ENCODE measurements around the gene CSK. TPM values are rescaled to one million over a fixed set of nuclear protein-coding genes. Genes with fewer than 3 reads are reported as not detected.

The CSK gene
- total and polyA plus RNA-seq, 12 donors, result 19.7 to 48.6 (median 24.8) TPM

DNA sequence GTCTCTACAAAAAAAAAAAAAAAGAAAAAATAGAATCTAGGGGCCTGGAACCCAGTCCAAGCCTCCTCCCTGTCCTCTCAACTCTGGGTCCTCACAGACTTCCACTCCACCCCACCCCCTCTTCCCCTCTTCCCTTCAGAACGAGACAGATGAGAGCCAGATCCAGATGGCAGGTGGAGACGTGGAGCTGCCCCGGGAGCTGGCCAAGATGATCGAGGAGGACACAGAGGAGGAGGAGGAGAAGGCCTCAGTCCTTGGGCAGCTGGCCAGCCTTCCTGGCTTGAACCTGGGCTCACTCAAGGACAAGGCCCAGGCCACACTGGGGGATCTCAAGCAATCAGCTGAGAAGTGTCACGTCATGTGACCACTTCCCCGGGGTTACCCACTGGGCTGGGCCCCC lies 48.1 kb downstream of the CSK start:
- peaks cover 0 to 35% (median 27%) of the 10 kb centered on the region in 7 donors for H3K27me3 ChIP-seq
- H3K4me1 ChIP-seq, result peaks cover 0 to 23% (median 8%) of the 10 kb centered on the region in 9 donors
- TF ChIP-seq, protein P1, sequence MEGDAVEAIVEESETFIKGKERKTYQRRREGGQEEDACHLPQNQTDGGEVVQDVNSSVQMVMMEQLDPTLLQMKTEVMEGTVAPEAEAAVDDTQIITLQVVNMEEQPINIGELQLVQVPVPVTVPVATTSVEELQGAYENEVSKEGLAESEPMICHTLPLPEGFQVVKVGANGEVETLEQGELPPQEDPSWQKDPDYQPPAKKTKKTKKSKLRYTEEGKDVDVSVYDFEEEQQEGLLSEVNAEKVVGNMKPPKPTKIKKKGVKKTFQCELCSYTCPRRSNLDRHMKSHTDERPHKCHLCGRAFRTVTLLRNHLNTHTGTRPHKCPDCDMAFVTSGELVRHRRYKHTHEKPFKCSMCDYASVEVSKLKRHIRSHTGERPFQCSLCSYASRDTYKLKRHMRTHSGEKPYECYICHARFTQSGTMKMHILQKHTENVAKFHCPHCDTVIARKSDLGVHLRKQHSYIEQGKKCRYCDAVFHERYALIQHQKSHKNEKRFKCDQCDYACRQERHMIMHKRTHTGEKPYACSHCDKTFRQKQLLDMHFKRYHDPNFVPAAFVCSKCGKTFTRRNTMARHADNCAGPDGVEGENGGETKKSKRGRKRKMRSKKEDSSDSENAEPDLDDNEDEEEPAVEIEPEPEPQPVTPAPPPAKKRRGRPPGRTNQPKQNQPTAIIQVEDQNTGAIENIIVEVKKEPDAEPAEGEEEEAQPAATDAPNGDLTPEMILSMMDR (IDR thresholded peaks at IDR 0.05), result no peak
- DNase-seq, result no peak
- H3K27ac ChIP-seq, result no peak overlapping the region
- no peaks in the 10 kb centered on the region for H3K9me3 ChIP-seq
- WGBS, 2 donors, result 51 to 52% methylated on average over 6 of the region's 6 CpGs
- no peak overlapping the region for H3K4me3 ChIP-seq
- H3K36me3 ChIP-seq, result no peaks in the 10 kb centered on the region
- ATAC-seq, result no peak
- intact Hi-C loops (cut with DNase I), result loop anchor here in 2 of 10 donors (5.0 to 10.0 kb wide), 2 partner anchors 55 to 58 kb away; no protein-coding TSS in a partner anchor

DNA sequence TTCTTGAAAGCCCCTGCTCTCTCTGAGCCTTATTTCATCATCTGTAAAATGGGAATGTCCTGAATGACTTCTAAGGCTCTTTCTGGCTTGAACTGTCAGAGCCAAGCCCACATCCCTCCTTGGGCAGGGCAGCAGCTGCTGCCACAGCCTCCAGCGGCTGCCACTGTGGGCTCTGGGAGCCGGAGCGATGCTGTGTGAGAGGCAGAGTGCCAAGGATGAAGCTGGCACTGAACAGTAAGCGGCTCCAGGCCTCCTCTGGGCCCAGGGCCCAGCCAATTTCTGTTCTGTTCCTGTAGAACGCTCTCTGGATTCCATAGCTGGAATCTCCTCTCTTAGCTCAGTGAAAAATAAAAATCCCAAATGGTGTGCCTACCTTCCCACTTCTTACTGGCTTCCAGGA lies 49.0 kb downstream of the CSK start:
- H3K27ac ChIP-seq, result peak overlapping the region in 8 of 10 donors; percentile 23 to 71 (median 54)
- H3K4me1 ChIP-seq, result peaks cover 0 to 23% (median 8%) of the 10 kb centered on the region in 9 donors
- H3K9me3 ChIP-seq, result no peaks in the 10 kb centered on the region
- TF ChIP-seq, protein P1 (IDR thresholded peaks at IDR 0.05), result no peak
- no peak overlapping the region for H3K4me3 ChIP-seq
- peaks cover 0 to 6% (median 0%) of the 10 kb centered on the region in 9 donors for H3K36me3 ChIP-seq
- intact Hi-C loops (cut with DNase I), result loop anchor here in 2 of 10 donors (5.0 to 10.0 kb wide), 2 partner anchors 56 to 59 kb away; no protein-coding TSS in a partner anchor
- WGBS, 2 donors, result 41 to 64% methylated on average over 5 of the region's 5 CpGs
- DNase-seq, result peak; percentile 52 to 59
- peak; percentile 50 to 88 (median 76) for ATAC-seq
- peaks cover 0 to 29% (median 25%) of the 10 kb centered on the region in 7 donors for H3K27me3 ChIP-seq

DNA sequence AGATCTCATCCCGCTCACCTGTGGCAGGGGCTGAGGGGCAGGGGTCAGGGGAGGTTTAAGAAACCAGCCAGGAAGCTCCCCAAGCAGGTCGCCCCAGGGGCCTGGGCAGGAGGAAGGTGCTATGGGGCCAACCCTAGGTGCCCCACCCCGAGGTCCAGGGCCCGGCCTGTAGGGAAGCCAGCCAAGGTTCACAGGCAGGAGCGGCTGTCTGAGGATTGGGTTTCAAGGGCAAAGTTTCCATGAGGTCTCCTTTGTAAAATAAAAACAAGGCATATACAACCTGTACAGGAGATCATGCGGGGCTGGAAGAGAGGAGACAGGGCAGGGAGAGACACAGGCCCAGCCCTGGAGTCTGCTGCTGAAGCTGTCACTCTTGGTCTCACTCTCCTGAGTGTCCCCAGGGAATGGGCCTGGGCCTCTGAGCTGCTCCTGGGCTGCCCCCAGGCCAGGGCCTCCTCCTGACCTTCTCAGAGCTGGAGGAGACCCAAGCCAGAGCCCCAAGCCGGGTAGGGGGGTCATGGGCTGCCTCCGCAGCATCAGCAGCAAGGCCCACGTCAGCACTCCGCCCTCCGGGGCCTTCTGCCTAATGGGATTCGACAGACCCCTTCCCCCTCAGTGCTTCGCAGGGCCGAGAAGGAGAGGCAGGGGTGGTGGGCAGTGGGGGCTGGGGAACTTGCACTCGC lies 50.1 kb downstream of the CSK start:
- H3K4me3 ChIP-seq, result no peak overlapping the region
- H3K9me3 ChIP-seq, result no peaks in the 10 kb centered on the region
- H3K36me3 ChIP-seq, result peaks cover 0 to 17% (median 0%) of the 10 kb centered on the region in 9 donors
- intact Hi-C loops (cut with DNase I), result loop anchor here in 2 of 10 donors (5.0 to 10.0 kb wide), 2 partner anchors 57 to 60 kb away; no protein-coding TSS in a partner anchor
- H3K27me3 ChIP-seq, result peaks cover 0 to 22% (median 18%) of the 10 kb centered on the region in 7 donors
- 62 to 63% methylated on average over 15 of the region's 15 CpGs for WGBS, 2 donors
- TF ChIP-seq, protein P1 (IDR thresholded peaks at IDR 0.05), result no peak
- ATAC-seq, result peak in 2 of 8 donors; percentile 8 to 22
- DNase-seq, result no peak
- peak overlapping the region in 7 of 10 donors; percentile 23 to 71 (median 46) for H3K27ac ChIP-seq
- peaks cover 0 to 20% (median 8%) of the 10 kb centered on the region in 9 donors for H3K4me1 ChIP-seq

DNA sequence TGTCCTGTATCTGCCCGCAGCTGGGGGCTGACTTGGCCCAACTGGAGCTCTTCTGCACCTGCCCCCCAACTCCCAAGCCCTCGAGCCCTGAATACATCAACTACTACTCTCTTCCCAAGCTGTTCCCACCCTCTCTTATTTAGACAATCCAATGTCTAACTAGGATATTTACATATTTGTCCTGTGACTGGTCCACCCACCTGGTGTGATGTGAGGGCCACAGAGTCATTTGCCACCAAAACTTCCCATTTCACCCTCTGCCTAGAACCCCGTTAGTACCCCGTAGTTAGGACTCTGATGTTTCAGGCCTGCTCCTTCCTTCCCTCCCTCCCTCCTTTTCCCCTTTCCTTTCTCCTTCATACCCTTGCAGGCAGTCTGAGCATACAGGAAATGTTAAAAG lies 50.9 kb downstream of the CSK start:
- H3K27me3 ChIP-seq, result peaks cover 0 to 13% (median 10%) of the 10 kb centered on the region in 7 donors
- peaks cover 0 to 23% (median 0%) of the 10 kb centered on the region in 9 donors for H3K36me3 ChIP-seq
- TF ChIP-seq, protein P1 (IDR thresholded peaks at IDR 0.05), result no peak
- no peak overlapping the region for H3K4me3 ChIP-seq
- peaks cover 0 to 20% (median 8%) of the 10 kb centered on the region in 9 donors for H3K4me1 ChIP-seq
- no peak overlapping the region for H3K27ac ChIP-seq
- ATAC-seq (no peak), DNase-seq (no peak)
- intact Hi-C loops (cut with DNase I), result loop anchor here in 2 of 10 donors (5.0 to 10.0 kb wide), 2 partner anchors 58 to 61 kb away; no protein-coding TSS in a partner anchor
- 73% methylated on average over 4 of the region's 4 CpGs for WGBS, 2 donors
- H3K9me3 ChIP-seq, result no peaks in the 10 kb centered on the region
